NT2/D1 (cell line): ENCODE results near the gene PRR9.
A peak's percentile ranks its signal among the peaks of the same experiment; 100 is the strongest.

Source experiments
- DNase-seq: peaks from one replicate; pipeline ENCODE4 v3.0.0-alpha.2; 2011; ENCODE audit warnings: low read depth, low spot score
- H3K27me3 ChIP-seq: 2 replicates; pipeline ENCODE4 v1.6.0; 2011; ENCODE audit warnings: mild to moderate bottlenecking; ENCODE audit not compliant: insufficient read length, insufficient read depth
- H3K36me3 ChIP-seq: 2 replicates; pipeline ENCODE4 v1.6.1; 2011; ENCODE audit warnings: mild to moderate bottlenecking, low read length, mixed read lengths; ENCODE audit not compliant: insufficient read depth, insufficient read length
- H3K4me1 ChIP-seq: 2 replicates; pipeline ENCODE4 v1.5.1; 2011; ENCODE audit not compliant: insufficient read depth, insufficient read length
- H3K4me3 ChIP-seq: 2 replicates; pipeline ENCODE4 v1.5.1; 2011; ENCODE audit warnings: low read depth; ENCODE audit not compliant: insufficient read length
- H3K9ac ChIP-seq: 2 replicates; pipeline ENCODE4 v1.6.0; 2011; ENCODE audit warnings: low read depth; ENCODE audit not compliant: insufficient read length
- H3K9me3 ChIP-seq: 2 replicates; pipeline ENCODE4 v1.5.1; 2011; ENCODE audit warnings: mild to moderate bottlenecking, low read length; ENCODE audit not compliant: insufficient read depth
- SUZ12 ChIP-seq: IDR thresholded peaks from 2 replicates; pipeline ENCODE4 v1.6.1; 2011; ENCODE audit not compliant: insufficient read length, insufficient read depth; ENCODE audit errors: extremely low read depth
- YY1 ChIP-seq: IDR thresholded peaks from 2 replicates; pipeline ENCODE4 v1.6.1; 2011; ENCODE audit not compliant: insufficient read length, insufficient read depth
- ZNF274 ChIP-seq: IDR thresholded peaks from 2 replicates; pipeline ENCODE4 v1.6.1; 2011; ENCODE audit warnings: mild to moderate bottlenecking, low read depth, low read length

The PRR9 gene

GRCh38 chr1:153259387-153259786 is 42.0 kb downstream of the PRR9 start, which contains the start of gene LORICRIN:
Gene LORICRIN, plus strand, starts transcription at chr1:153259687. Its CDS starts 1,263 bp downstream, at chr1:153260950.
- DNase-seq = no peak
- Histone ChIP-seq H3K4me3 (peak within 1 kb of the TSS; percentile 29), H3K9ac (no peak within 1 kb of the TSS), H3K9me3 (0 out of 2 replicates have a peak, but pooled peaks cover 2% of the 10 kb centered on the region), H3K27me3 (peaks cover 67% of the 10 kb centered on the region), H3K4me1 (no peaks in the 10 kb centered on the region), H3K36me3 (no peaks in the 10 kb centered on the region)
- TF ChIP-seq SUZ12 (no peak), YY1 (no peak), ZNF274 (no peak)

GRCh38 chr1:153260585-153261280 is 43.3 kb downstream of the PRR9 start:
- TF ChIP-seq YY1 (no peak), SUZ12 (no peak), ZNF274 (no peak)
- Histone ChIP-seq H3K4me1 (no peaks in the 10 kb centered on the region), H3K4me3 (peak overlapping the region; percentile 38), H3K9me3 (peaks cover 8% of the 10 kb centered on the region; the same call in 1 of the 2 replicates), H3K36me3 (no peaks in the 10 kb centered on the region), H3K9ac (no peak overlapping the region), H3K27me3 (peaks cover 70% of the 10 kb centered on the region)
- DNase-seq = peak; percentile 9

- peaks cover 70% of the 10 kb centered on the region for H3K27me3 ChIP-seq
- peak; percentile 40 for DNase-seq
- peak overlapping the region; percentile 29 for H3K9ac ChIP-seq
- H3K4me1 ChIP-seq = no peaks in the 10 kb centered on the region
- H3K9me3 ChIP-seq = peaks cover 8% of the 10 kb centered on the region; the same call in 1 of the 2 replicates
- H3K36me3 ChIP-seq = no peaks in the 10 kb centered on the region
- peak overlapping the region; percentile 38 for H3K4me3 ChIP-seq
- no peak for TF ChIP-seq ZNF274
- TF ChIP-seq SUZ12 = peak; percentile 58
- TF ChIP-seq YY1 = no peak
Observed at GRCh38 chr1:153261281-153262069, 44.1 kb downstream of the PRR9 start.

GRCh38 chr1:153262070-153262366 is 44.6 kb downstream of the PRR9 start:
- Histone ChIP-seq H3K4me3 (peak overlapping the region; percentile 38), H3K36me3 (no peaks in the 10 kb centered on the region), H3K27me3 (peaks cover 70% of the 10 kb centered on the region), H3K9me3 (peaks cover 8% of the 10 kb centered on the region; the same call in 1 of the 2 replicates), H3K4me1 (no peaks in the 10 kb centered on the region), H3K9ac (peak overlapping the region; percentile 29)
- DNase-seq = no peak
- no peak for TF ChIP-seq SUZ12
- TF ChIP-seq YY1 = no peak
- no peak for TF ChIP-seq ZNF274

GRCh38 chr1:153262462-153263157 is 45.2 kb downstream of the PRR9 start:
- TF ChIP-seq YY1 (no peak), ZNF274 (no peak), SUZ12 (no peak)
- H3K9me3 ChIP-seq = peaks cover 8% of the 10 kb centered on the region; the same call in 1 of the 2 replicates
- no peaks in the 10 kb centered on the region for H3K4me1 ChIP-seq
- no peaks in the 10 kb centered on the region for H3K36me3 ChIP-seq
- no peak overlapping the region for H3K4me3 ChIP-seq
- H3K27me3 ChIP-seq = peaks cover 70% of the 10 kb centered on the region
- DNase-seq = no peak
- H3K9ac ChIP-seq = no peak overlapping the region

GRCh38 chr1:153265457-153265856 is 48.1 kb downstream of the PRR9 start:
- no peaks in the 10 kb centered on the region for H3K36me3 ChIP-seq
- peaks cover 8% of the 10 kb centered on the region; the same call in 1 of the 2 replicates for H3K9me3 ChIP-seq
- H3K4me3 ChIP-seq = no peak overlapping the region
- no peak overlapping the region for H3K9ac ChIP-seq
- no peaks in the 10 kb centered on the region for H3K4me1 ChIP-seq
- TF ChIP-seq SUZ12 (no peak), YY1 (no peak), ZNF274 (no peak)
- no peak for DNase-seq
- peaks cover 42% of the 10 kb centered on the region for H3K27me3 ChIP-seq
